Activated T-helper 1 cell treated with anti-CD3 and anti-CD28 coated beads, Interleukin-2, amount 50 U/mL, for 16 hours (primary cell): Measurements from ENCODE around the gene RAB4A.
"Not testable (repeated sequence)": the region's sequence is repeated elsewhere in the genome, so short reads cannot be mapped to it uniquely, and the experiment has no call there.

Experiments
- DNase-seq, 2 donors: peaks; one replicate each; pipeline ENCODE4 v3.0.0-alpha.2; 2020; ENCODE audit warnings: low read depth in 1 of 2, low spot score in 1 of 2

Gene RAB4A

GRCh38 chr1:229296541-229296941, 25.6 kb downstream of the RAB4A start:
- DNase-seq: no peak

- no peak for DNase-seq
These were observed 26.8 kb downstream of the RAB4A start for GRCh38 chr1:229297746-229298145.

GRCh38 chr1:229298420-229298819, 27.5 kb downstream of the RAB4A start:
- DNase-seq: no peak

- DNase-seq: no peak
These were observed 28.1 kb downstream of the RAB4A start for GRCh38 chr1:229298887-229299503.

- no peak for DNase-seq
These were observed 29.3 kb downstream of the RAB4A start for GRCh38 chr1:229300099-229300757.

GRCh38 chr1:229302740-229303139, 31.8 kb downstream of the RAB4A start:
- no peak for DNase-seq

GRCh38 chr1:229303855-229304254, 32.9 kb downstream of the RAB4A start:
- no peak for DNase-seq

- no peak for DNase-seq
These were observed 34.5 kb downstream of the RAB4A start for GRCh38 chr1:229305392-229305791.

- no peak for DNase-seq
These were observed 38.2 kb downstream of the RAB4A start for GRCh38 chr1:229309074-229309473.

GRCh38 chr1:229309684-229310083, 38.8 kb downstream of the RAB4A start:
- no peak for DNase-seq

- DNase-seq: no peak
These were observed 39.9 kb downstream of the RAB4A start for GRCh38 chr1:229310833-229311232.

- no peak for DNase-seq
These were observed 45.3 kb downstream of the RAB4A start for GRCh38 chr1:229316166-229316565.

- no peak for DNase-seq
These were observed 47.1 kb downstream of the RAB4A start for GRCh38 chr1:229318056-229318455.

GRCh38 chr1:229319487-229319886, 48.6 kb downstream of the RAB4A start:
- DNase-seq: no peak

- no peak for DNase-seq
These were observed 52.3 kb downstream of the RAB4A start for GRCh38 chr1:229323201-229323600.

- no peak for DNase-seq
These were observed 53.1 kb downstream of the RAB4A start for GRCh38 chr1:229323885-229324553.

GRCh38 chr1:229325401-229325800, 54.5 kb downstream of the RAB4A start:
- no peak for DNase-seq

- DNase-seq: no peak
These were observed 55.1 kb downstream of the RAB4A start for GRCh38 chr1:229325853-229326487.

- no peak for DNase-seq
These were observed 55.7 kb downstream of the RAB4A start for GRCh38 chr1:229326601-229327000.

- not testable (repeated sequence) for DNase-seq
These were observed 56.9 kb downstream of the RAB4A start for GRCh38 chr1:229327765-229328164.

GRCh38 chr1:229328598-229329362, 57.9 kb downstream of the RAB4A start:
- DNase-seq: no peak
